Panc1 (cell line): ENCODE data around the gene LTBP2. TPM values are rescaled to one million over a fixed set of nuclear protein-coding genes. Genes with fewer than 3 reads are reported as not detected.

Experiments used
- ATAC-seq: fragments of 200-7000 bp; cut with Tn5 transposase; 2 replicates; pipeline ENCODE4 v1.9.1; 2020; ENCODE audit warnings: mild to moderate bottlenecking, moderate library complexity
- BruUV-seq: library from RNA; stranded (reverse); fragments of 400-500 nt; replicated peaks from 2 replicates; lab custom pipeline; 2021; lab: Mats Ljungman, UMichigan
- CTCF ChIA-PET: fragments of 300-600 bp; sonication (Branson Sonifier 250); formaldehyde crosslinking; loops from one replicate; lab custom pipeline; 2022; ENCODE audit warnings: antibody characterized with exemption; lab: Charles Lee
- POLR2A ChIA-PET: fragments of 300-600 bp; sonication (Branson Sonifier 250); formaldehyde crosslinking; loops from one replicate; lab custom pipeline; 2022; ENCODE audit warnings: antibody characterized with exemption; lab: Charles Lee
- DNase-seq: peaks from one replicate; pipeline ENCODE4 v3.0.0-alpha.2; 2010; ENCODE audit warnings: low read depth, low spot score
- H3K27ac ChIP-seq: 2 replicates; pipeline ENCODE4 v1.5.1; 2011; ENCODE audit warnings: mild to moderate bottlenecking, low read length, inconsistent platforms
- H3K27me3 ChIP-seq: fragments of 200-500 bp; sonication (Bioruptor generic); 2 replicates; pipeline ENCODE4 v1.6.0; 2014; ENCODE audit warnings: low read length, inconsistent platforms; ENCODE audit not compliant: control insufficient read depth, insufficient read depth
- H3K36me3 ChIP-seq: fragments of 200-500 bp; sonication (Bioruptor generic); 2 replicates; pipeline ENCODE4 v1.5.1; 2014; ENCODE audit warnings: inconsistent platforms, mild to moderate bottlenecking, low read length, moderate library complexity; ENCODE audit not compliant: control insufficient read depth, insufficient read depth
- H3K4me1 ChIP-seq: 2 replicates; pipeline ENCODE4 v1.5.1; 2011; ENCODE audit warnings: inconsistent platforms, mild to moderate bottlenecking, low read length, moderate library complexity; ENCODE audit not compliant: control insufficient read depth, insufficient read depth
- H3K4me3 ChIP-seq, 2 experiments: 2 replicates each; pipeline ENCODE4 v1.5.1; 2011 to 2012; ENCODE audit warnings: low read depth in 2 of 2, low read length in 2 of 2, mild to moderate bottlenecking in 2 of 2, inconsistent platforms in 1 of 2, moderate library complexity in 1 of 2
- H3K9me3 ChIP-seq: fragments of 200-500 bp; sonication (Bioruptor generic); 2 replicates; pipeline ENCODE4 v1.5.1; 2014; ENCODE audit warnings: low read depth, mild to moderate bottlenecking, inconsistent platforms, low read length, moderate library complexity; ENCODE audit not compliant: control insufficient read depth, insufficient read depth
- POLR2AphosphoS5 ChIP-seq: IDR thresholded peaks from 2 replicates; pipeline ENCODE4 v1.6.1; 2012; ENCODE audit warnings: mild to moderate bottlenecking, low read depth, low read length, moderate library complexity
- REST ChIP-seq, 2 experiments: IDR thresholded peaks; 2 replicates each; pipeline ENCODE4 v1.6.1; 2011 to 2012; ENCODE audit warnings: low read depth in 2 of 2, control low read depth in 1 of 2, low read length in 1 of 2, mild to moderate bottlenecking in 1 of 2, moderate library complexity in 1 of 2; ENCODE audit not compliant: insufficient read depth in 1 of 2
- SIN3A ChIP-seq: IDR thresholded peaks from 2 replicates; pipeline ENCODE4 v1.6.1; 2012; ENCODE audit warnings: low read depth, mild to moderate bottlenecking, low read length, moderate library complexity, borderline replicate concordance; ENCODE audit not compliant: insufficient read depth
- TCF7L2 ChIP-seq: IDR thresholded peaks from 2 replicates; pipeline ENCODE4 v1.6.1; 2011; ENCODE audit warnings: mild to moderate bottlenecking, low read depth, low read length, inconsistent platforms
- in situ Hi-C: cut with HindIII; loops from 2 replicates; pipeline ENCODE4 v1.10.0; 2016; ENCODE audit warnings: low sequenced_read_pairs, low pct_unique_long_range_greater_than_20kb
- intact Hi-C: fragments of 100-400 bp; cut with micrococcal nuclease; formaldehyde crosslinking; loops from one replicate; pipeline ENCODE4 v1.10.0; 2022; ENCODE audit not compliant: unreplicated experiment
- total RNA-seq: library from RNA; stranded (reverse); gene quantifications from one replicate; pipeline ENCODE4 v1.2.1, GENCODE V29; 2021; ENCODE audit not compliant: unreplicated experiment
- TF ChIP-seq, protein P1 (sequence below): fragments of 450-650 bp; IDR thresholded peaks from 2 replicates; pipeline ENCODE4 v1.5.1; 2017; ENCODE audit warnings: mild to moderate bottlenecking

Gene LTBP2
- total RNA-seq, 1 experiment from 2014 or later, result 69.8 TPM

GRCh38 chr14:74563233-74563585 is 48.8 kb downstream of the LTBP2 start:
- no peaks in the 10 kb centered on the region for H3K4me1 ChIP-seq
- H3K4me3 ChIP-seq, result no peak overlapping the region
- in situ Hi-C loops (no loop called here), intact Hi-C loops (no loop called here)
- TF ChIP-seq POLR2AphosphoS5, result no peak
- TF ChIP-seq SIN3A, result no peak
- no peak for TF ChIP-seq REST (IDR thresholded peaks at IDR 0.05; ENCODE audit: insufficient read depth in 1 of 2, low read depth in 2 of 2, low read length in 1 of 2)
- TF ChIP-seq TCF7L2, result no peak
- TF ChIP-seq, protein P1, sequence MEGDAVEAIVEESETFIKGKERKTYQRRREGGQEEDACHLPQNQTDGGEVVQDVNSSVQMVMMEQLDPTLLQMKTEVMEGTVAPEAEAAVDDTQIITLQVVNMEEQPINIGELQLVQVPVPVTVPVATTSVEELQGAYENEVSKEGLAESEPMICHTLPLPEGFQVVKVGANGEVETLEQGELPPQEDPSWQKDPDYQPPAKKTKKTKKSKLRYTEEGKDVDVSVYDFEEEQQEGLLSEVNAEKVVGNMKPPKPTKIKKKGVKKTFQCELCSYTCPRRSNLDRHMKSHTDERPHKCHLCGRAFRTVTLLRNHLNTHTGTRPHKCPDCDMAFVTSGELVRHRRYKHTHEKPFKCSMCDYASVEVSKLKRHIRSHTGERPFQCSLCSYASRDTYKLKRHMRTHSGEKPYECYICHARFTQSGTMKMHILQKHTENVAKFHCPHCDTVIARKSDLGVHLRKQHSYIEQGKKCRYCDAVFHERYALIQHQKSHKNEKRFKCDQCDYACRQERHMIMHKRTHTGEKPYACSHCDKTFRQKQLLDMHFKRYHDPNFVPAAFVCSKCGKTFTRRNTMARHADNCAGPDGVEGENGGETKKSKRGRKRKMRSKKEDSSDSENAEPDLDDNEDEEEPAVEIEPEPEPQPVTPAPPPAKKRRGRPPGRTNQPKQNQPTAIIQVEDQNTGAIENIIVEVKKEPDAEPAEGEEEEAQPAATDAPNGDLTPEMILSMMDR, result no peak
- ChIA-PET CTCF (no interaction called here), POLR2A (interaction anchor here (0.6 kb wide), 1 partner anchor 1066 kb away, joined by 4 read pairs; no protein-coding TSS in a partner anchor)
- no peak for DNase-seq
- no peaks in the 10 kb centered on the region for H3K9me3 ChIP-seq
- no peaks in the 10 kb centered on the region for H3K27me3 ChIP-seq
- no peak for ATAC-seq
- H3K36me3 ChIP-seq, result no peaks in the 10 kb centered on the region
- H3K27ac ChIP-seq, result no peak overlapping the region
- BruUV-seq, result no TSS peak

- H3K27ac ChIP-seq, result no peak overlapping the region
- H3K9me3 ChIP-seq, result no peaks in the 10 kb centered on the region
- POLR2A ChIA-PET, result interaction anchor here (0.6 kb wide), 1 partner anchor 1066 kb away, joined by 4 read pairs; no protein-coding TSS in a partner anchor
- in situ Hi-C loops (no loop called here), intact Hi-C loops (no loop called here)
- no peaks in the 10 kb centered on the region for H3K36me3 ChIP-seq
- no peak for TF ChIP-seq TCF7L2
- no peak for TF ChIP-seq SIN3A
- TF ChIP-seq REST (IDR thresholded peaks at IDR 0.05; ENCODE audit: insufficient read depth in 1 of 2, low read depth in 2 of 2, low read length in 1 of 2), result no peak
- no peak for TF ChIP-seq POLR2AphosphoS5
- TF ChIP-seq, protein P1, result no peak
- no peaks in the 10 kb centered on the region for H3K27me3 ChIP-seq
- no peaks in the 10 kb centered on the region for H3K4me1 ChIP-seq
- CTCF ChIA-PET, result no interaction called here
- BruUV-seq, result no TSS peak
- DNase-seq (no peak), ATAC-seq (no peak)
- H3K4me3 ChIP-seq, result no peak overlapping the region
These were observed 49.4 kb downstream of the LTBP2 start for GRCh38 chr14:74562515-74563232.
